Esophagus mucosa (tissue), 1 donor: ENCODE data around the gene HLF. TPM values are rescaled to one million over a fixed set of nuclear protein-coding genes. Genes with fewer than 3 reads are reported as not detected.
A peak's percentile ranks its signal among the peaks of the same experiment; 100 is the strongest.
"Not testable (repeated sequence)": the region's sequence is repeated elsewhere in the genome, so short reads cannot be mapped to it uniquely, and the experiment has no call there.

Experiments
- ATAC-seq: fragments of 200-7000 bp; cut with Tn5 transposase; one replicate; pipeline ENCODE4 v1.9.1; 2020
- total RNA-seq: library from RNA; stranded (reverse); gene quantifications from one replicate; pipeline ENCODE4 v1.2.4, GENCODE V29; 2023
- donor health status: DM: yes; HTN: yes; CAD: no.

Gene HLF
- total RNA-seq, 1 donor from 2014 or later: 10.8 TPM

DNA sequence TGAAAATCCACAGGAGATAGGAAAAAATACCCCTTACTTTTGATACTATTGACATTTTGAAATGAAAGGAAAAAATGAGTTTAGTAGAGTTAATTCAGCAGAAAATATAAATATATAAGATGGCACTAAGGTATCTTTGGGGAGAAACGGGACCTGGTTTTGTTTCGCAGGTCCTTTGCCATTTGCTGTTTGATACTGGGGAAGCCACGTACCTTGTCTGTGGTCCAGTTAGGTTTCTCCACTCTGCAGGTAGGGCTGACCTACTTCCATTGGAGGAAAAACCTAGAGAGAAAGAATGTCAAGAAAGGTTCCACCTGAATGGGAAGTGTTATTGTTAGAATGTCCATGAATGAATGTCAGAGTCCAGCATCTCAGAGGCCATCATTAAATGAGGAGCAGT, 48.1 kb downstream of the HLF start:
- ATAC-seq: no peak

DNA sequence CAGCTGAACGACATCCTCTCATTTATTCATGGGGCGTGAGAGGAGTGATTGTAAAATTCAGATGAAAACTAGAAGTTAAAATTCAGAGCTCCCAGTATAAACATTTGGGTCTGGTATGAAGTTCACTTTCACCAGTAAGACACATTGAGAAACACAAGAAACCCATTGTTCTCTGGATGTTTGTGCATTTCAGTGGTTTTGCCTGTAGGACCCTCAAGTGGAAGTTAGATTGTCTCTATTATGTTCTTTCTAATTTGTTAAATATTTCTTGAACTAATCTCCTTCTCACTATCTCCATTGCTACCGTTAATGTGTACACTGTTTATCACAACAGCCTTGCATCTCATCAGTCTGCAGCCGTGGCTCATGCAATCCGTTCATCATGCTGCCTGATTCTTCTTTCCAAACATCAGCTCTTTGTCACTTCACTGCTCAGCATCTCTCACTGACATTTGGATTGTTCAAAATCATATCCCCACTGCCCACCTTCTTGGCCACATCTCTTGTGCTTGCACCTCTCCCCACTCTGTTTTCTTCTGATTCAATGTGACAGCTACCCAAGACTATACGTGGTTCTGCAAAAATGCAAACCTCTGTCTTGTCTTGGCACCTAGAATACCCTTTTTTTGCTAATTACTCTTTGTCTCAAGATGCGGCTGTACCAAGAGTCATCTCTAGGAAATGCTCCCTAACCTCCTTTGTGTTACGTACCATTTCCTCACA, 49.5 kb downstream of the HLF start:
- ATAC-seq: no peak

DNA sequence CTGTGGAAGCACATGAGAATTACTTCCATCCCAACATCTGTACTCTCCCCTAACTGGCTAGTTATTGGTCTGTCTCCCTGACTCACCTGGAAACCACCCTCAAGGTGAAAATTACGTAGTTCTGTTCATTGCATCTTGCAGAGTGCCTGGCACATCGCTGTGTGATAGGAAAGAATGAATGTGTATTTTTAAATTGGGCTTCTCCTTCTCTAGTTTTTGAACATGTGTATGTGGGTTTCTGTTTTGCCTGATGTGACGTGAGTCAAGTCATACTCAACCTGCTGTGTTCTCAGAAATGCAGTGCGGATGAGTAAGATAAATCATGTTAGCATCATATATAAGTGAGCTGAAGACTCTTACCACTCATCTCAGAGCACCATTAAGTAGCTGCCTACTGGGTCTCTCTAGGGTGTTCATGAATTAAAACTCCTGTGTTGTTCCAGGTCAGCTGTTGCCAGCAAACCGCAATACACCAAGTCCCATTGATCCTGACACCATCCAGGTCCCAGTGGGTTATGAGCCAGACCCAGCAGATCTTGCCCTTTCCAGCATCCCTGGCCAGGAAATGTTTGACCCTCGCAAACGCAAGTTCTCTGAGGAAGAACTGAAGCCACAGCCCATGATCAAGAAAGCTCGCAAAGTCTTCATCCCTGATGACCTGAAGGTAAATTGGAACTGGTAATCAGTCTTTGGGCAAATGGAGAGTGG, 50.2 kb downstream of the HLF start:
- no peak for ATAC-seq

DNA sequence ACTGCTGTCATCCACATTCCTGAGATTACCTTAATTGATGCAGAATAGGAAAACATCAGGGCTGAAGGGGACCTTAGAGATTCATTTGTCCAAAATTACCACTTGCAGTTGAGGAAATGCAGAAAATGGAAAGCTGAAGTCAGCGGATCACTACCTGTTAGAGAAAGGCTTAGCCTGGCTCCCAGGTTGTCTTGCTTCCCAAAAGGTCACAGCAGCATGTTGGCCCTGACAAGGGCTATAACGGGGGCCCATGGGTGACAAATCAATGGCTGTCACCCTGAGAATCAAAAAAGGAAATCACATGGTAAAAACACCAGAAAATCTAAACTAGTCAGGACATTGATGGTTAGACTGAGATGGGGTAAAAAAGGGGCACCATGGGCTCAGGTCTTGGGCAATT, 51.7 kb downstream of the HLF start:
- no peak for ATAC-seq

DNA sequence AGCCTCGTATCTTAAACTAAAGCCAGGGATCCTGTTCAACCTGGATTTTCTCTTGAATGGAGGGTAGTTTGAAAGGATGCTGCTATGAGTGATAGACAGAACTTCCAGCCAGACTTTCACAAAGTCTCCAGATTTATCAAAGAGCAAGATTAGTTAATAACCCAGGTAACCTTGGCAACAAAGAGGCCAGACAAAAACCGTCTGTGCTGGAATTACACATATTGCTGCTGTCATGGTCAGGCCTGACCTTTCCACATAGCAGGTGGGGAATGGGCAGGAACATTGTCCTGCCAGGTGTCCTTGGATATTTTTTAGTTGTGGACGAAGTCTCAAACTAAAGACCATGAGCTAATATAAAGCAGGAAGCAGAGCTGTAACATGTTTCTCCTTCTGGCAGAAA, 52.5 kb downstream of the HLF start:
- no peak for ATAC-seq

DNA sequence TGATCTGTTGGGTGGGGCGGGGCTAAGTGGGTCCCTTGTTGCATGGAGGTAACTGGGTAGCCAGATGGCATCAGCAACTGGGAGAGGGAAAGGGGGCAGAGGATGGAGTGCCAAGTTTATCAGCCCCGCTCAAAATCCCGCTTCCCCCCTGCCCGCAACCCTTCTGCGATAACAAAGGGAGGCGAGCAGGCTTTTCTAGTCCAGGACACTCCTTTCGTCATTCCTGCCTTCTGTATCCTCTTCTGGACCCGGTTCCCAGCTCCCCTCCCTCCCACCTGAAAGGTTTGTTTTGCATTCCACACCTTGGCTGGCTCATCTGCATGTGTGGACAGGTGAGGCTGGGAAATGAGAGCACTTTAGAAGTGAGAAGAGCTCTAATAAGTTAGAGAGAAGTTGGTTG, 53.3 kb downstream of the HLF start:
- peak; percentile 62 for ATAC-seq

DNA sequence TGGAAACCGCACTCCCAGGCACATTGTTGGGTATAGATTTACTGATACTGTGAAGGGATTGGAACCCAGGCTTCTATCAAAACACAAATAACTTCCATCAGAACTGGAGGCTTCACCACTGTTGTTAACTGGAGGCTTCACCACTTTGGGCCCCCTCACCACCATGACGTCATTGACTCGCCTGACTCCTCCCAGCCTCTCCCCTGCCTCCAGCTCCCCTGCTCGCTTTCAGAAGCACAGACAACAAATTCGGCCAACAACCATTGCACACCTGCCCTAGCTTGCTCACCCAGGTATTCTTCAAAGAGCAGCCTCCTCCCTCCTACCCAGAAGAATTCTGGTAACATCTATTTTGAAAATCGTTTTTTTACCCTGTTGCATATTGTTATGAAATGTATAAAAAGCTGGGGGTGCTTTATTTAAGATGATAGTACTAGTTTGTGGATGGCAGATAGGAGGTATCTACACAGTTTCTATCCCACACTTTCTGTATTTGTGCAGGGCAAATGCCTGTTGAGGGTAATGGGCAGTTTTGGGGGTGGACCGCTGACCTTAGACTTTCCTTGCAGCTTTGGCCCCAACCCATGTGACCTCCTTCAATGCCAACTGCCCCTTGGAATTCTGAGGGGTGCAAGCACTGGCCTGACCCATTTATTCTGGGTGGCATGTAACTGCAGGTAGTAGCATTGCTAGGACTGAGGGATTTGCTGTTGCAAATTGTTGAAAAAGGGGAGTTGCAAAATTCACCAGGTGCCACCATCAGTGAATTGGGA, 54.1 kb downstream of the HLF start:
- peak; percentile 43 for ATAC-seq

DNA sequence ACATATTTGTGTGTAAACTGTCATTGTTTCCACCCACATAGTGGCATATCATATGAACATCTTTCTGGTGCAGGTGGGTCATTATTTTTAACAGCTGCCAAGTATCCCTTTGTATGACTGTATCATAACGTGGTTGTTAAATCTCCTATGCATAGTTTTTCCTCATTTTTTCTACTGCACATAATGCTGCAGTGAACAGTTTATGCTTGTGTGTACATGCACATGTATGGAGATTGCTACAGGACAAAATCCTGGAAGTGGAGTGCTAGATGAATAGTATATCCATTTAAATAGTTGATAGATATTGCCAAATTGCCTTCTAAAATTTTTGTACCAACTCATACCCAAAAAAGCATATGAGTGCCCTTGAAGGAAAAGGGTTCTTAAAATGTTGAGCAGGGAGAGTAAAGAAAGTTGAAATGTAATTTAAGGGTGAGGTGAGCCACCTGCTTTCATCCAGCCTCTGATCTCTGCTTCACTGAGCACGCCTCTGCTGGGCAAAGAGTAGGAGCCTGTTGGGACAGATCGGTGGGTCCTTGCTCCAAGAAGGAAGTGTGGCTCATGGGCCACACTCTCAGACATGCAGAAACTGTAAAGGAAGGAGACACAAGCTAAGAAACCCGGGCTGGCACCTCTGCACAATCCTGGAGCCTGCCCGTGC, 55.3 kb downstream of the HLF start:
- ATAC-seq: peak; percentile 70

DNA sequence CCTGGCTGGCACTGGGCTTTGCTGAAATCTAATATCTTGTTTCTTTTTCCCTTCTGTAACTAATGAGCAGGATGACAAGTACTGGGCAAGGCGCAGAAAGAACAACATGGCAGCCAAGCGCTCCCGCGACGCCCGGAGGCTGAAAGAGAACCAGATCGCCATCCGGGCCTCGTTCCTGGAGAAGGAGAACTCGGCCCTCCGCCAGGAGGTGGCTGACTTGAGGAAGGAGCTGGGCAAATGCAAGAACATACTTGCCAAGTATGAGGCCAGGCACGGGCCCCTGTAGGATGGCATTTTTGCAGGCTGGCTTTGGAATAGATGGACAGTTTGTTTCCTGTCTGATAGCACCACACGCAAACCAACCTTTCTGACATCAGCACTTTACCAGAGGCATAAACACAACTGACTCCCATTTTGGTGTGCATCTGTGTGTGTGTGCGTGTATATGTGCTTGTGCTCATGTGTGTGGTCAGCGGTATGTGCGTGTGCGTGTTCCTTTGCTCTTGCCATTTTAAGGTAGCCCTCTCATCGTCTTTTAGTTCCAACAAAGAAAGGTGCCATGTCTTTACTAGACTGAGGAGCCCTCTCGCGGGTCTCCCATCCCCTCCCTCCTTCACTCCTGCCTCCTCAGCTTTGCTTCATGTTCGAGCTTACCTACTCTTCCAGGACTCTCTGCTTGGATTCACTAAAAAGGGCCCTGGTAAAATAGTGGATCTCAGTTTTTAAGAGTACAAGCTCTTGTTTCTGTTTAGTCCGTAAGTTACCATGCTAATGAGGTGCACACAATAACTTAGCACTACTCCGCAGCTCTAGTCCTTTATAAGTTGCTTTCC, 56.0 kb downstream of the HLF start:
- peak; percentile 53 for ATAC-seq

DNA sequence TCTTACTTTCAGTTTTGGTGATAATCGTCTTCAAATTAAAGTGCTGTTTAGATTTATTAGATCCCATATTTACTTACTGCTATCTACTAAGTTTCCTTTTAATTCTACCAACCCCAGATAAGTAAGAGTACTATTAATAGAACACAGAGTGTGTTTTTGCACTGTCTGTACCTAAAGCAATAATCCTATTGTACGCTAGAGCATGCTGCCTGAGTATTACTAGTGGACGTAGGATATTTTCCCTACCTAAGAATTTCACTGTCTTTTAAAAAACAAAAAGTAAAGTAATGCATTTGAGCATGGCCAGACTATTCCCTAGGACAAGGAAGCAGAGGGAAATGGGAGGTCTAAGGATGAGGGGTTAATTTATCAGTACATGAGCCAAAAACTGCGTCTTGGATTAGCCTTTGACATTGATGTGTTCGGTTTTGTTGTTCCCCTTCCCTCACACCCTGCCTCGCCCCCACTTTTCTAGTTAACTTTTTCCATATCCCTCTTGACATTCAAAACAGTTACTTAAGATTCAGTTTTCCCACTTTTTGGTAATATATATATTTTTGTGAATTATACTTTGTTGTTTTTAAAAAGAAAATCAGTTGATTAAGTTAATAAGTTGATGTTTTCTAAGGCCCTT, 56.8 kb downstream of the HLF start:
- no peak for ATAC-seq

DNA sequence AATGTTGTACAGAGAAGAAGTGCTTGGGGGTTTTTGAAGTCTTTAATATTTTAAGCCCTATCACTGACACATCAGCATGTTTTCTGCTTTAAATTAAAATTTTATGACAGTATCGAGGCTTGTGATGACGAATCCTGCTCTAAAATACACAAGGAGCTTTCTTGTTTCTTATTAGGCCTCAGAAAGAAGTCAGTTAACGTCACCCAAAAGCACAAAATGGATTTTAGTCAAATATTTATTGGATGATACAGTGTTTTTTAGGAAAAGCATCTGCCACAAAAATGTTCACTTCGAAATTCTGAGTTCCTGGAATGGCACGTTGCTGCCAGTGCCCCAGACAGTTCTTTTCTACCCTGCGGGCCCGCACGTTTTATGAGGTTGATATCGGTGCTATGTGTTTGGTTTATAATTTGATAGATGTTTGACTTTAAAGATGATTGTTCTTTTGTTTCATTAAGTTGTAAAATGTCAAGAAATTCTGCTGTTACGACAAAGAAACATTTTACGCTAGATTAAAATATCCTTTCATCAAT, 57.8 kb downstream of the HLF start:
- no peak for ATAC-seq

DNA sequence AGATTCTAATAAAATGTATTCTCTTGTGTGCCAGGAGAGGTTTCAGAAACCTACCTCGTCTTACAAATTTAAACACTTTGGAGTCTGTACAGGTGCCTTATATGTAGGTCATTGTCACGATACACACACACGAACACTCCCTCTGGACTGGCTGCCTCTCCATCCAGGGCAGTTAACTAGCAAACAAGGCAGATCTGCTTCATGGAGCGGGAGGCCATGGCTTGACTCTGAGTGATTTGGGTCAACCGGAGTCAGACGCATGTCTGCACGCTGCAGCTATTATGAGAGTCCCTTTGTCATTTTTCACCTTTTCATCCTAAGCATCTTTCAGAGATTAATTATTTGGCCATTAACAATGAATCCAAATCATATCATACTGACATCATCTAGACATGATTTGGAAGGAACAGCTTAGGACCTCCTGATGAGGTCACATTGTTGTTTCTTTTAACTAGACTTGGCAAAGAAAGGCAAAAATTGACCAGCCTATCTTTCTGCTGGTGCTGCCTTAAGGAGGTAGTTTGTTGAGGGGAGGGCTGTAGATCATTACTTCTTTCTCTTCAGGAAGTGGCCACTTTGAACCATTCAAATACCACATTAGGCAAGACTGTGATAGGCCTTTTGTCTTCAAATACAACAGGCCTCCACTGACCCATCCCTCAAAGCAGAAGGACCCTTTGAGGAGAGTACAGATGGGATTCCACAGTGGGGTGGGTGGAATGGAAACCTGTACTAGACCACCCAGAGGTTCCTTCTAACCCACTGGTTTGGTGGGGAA, 58.9 kb downstream of the HLF start:
- no peak for ATAC-seq

DNA sequence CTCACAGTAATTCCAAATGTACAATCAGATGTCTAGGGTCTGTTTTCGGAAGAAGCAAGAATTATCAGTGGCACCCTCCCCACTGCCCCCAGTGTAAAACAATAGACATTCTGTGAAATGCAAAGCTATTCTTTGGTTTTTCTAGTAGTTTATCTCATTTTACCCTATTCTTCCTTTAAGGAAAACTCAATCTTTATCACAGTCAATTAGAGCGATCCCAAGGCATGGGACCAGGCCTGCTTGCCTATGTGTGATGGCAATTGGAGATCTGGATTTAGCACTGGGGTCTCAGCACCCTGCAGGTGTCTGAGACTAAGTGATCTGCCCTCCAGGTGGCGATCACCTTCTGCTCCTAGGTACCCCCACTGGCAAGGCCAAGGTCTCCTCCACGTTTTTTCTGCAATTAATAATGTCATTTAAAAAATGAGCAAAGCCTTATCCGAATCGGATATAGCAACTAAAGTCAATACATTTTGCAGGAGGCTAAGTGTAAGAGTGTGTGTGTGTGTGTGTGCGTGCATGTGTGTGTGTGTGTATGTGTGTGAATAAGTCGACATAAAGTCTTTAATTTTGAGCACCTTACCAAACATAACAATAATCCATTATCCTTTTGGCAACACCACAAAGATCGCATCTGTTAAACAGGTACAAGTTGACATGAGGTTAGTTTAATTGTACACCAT, 59.7 kb downstream of the HLF start:
- ATAC-seq: no peak

DNA sequence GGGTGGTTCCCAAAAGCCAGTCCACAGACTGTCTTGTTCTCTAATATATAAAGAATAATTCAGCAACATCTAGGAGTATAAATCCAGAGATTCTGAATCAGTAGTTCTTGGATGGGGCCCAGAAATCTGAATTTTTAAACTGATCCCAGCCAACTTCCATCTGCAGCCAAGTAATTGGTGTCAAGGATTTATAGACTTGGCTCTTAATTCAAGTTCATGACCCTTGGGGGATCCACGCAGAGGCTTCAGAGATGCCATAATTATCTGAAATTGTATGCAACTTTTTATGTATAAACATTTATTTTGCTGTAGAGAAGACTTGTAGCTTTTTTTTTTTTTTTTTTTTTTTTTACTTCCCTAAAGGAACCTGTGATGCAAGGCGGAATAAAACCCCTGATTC, 60.6 kb downstream of the HLF start:
- no peak for ATAC-seq

DNA sequence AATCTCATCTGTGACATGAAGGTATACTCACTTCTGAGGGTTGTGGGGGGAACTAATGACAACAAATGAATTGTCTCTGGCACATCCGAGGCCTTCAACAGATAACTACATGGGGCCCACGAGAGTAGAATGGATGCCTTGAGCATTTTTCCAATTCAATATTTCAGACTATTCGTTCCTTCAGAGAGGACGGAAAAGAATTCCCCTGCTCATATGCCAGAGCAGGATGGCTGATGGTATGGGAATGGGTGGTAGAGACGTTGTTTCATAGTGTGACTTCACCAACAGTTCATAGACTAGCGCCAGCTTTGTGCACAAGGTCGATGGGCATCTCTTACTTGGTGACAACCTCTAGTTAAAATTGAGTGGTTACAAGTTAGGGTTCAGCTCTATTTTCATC, 61.3 kb downstream of the HLF start:
- no peak for ATAC-seq

DNA sequence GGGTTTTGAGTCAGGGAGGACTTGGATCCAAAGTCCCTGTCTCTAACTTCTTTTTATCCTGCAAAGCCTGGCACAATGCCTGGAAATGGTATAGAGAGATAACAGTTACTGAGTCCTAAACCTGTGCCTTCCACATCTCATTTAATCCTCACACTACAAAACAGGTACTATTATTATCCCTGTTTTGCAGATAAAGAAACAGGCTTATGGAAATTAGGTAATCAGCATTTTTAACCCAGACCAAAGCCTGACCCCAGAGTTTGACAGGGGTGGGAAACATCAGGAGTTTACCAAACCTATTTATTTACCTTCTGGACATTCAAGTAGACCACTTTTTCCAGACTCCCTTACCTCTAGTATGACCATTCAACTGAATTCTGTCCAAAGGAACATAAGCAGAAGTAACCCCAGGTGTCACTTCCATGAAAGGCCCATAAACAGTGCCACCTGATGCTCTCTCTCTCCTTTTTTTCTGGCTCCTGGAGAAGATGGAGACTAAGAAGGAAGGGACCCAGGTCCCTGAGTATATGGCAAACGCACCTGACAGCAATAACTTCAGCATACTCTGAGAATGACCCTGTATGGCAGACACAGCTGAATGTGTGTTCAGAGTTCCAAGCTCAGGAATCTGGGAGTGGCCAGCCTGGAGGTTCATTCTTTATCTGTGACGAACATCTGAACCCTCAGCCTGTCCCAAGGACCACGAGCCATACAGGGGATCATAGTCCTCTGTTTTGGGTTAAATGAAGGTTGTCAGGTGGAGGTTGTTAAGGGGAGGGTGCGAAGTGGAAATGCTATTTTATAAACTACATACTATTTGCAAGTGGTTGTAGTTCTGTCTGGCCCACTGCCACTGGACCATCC, 62.7 kb downstream of the HLF start:
- ATAC-seq: no peak

DNA sequence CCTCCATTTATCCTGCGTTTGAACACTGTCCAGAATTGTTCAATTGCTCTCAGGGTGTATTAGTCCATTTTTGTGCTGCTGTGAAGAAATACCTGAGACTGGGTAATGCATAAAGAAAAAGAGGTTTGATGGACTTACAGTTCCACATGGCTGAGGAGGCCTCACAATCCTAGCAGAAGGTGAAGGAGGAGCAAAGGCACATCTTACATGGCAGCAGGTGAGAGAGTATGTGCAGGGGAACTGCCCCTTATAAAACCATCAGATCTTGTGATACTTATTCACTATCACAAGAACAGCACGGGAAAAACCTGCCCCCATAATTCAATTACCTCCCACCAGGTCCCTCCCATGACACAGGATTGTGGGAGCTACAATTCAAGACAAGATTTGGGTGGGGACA, 63.8 kb downstream of the HLF start:
- not testable (repeated sequence) for ATAC-seq

DNA sequence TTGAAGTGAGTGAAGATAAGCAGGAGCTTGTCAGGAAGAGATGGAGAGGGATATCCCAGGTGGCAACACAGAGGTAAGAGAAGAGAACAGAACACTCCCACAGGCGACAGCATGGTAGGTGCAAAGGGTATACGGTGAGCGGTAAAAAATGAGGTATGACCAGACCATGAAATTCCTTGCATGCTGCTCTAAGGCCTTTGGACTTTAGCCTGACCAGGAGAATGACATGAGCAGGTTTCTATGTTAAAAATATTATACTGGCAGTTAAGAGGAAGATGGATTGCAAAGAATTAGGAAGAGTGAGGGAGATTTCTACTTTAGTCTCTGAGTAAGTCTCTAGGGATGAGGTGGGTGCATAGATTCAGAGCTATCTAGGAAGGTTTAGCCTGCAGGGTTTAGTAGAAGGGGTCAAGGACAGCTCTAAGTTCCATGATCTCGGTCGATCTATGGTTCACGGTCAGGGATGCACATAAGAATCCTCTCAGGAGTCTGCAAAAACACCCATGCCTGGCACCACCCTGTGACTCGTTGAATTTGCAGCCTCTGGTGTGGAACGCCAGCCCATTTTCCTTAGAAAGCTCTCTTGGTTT, 65.7 kb downstream of the HLF start:
- no peak for ATAC-seq
